ENCODE data around the gene CD40. TPM values are rescaled to one million over a fixed set of nuclear protein-coding genes. Genes with fewer than 3 reads are reported as not detected.

The CD40 gene
- total and polyA plus RNA-seq, 2 of the 4 experiments (the other 2 are of a cell fraction) = 0.36 to 0.92 TPM

GRCh38 chr20:46157076-46157592, 39.0 kb downstream of the CD40 start:
- no peak for TF ChIP-seq CTCF (conservative IDR thresholded peaks at IDR 0.05; ENCODE audit: low read depth, low read length)
- TF ChIP-seq RFX5 (IDR thresholded peaks at IDR 0.05; ENCODE audit: low read depth, low read length) = no peak
- TF ChIP-seq BHLHE40 (IDR thresholded peaks at IDR 0.05; ENCODE audit: low read depth, low read length) = no peak
- TF ChIP-seq USF2 (IDR thresholded peaks at IDR 0.05; ENCODE audit: low read depth, low read length) = no peak
- TF ChIP-seq RCOR1 (IDR thresholded peaks at IDR 0.05; ENCODE audit: insufficient replicate concordance, low read length) = no peak
- H4K20me1 ChIP-seq (ENCODE audit: insufficient read depth, low read length) = no peaks in the 10 kb centered on the region
- H3K18ac ChIP-seq (ENCODE audit: low read depth, low read length) = no peak overlapping the region
- H3K36me3 ChIP-seq (ENCODE audit: control insufficient read depth, insufficient read depth, low read length) = no peaks in the 10 kb centered on the region
- H2AK5ac ChIP-seq (ENCODE audit: low read depth, low read length) = no peak overlapping the region
- no peak overlapping the region for H3K9ac ChIP-seq (ENCODE audit: low read depth, low read length)
- no TSS peak for BruUV-seq (replicated peaks)
- H3K23ac ChIP-seq (ENCODE audit: low read depth, low read length) = no peak overlapping the region
- no peaks in the 10 kb centered on the region for H3K9me3 ChIP-seq (ENCODE audit: control insufficient read depth, insufficient read depth, low read length)
- intact Hi-C loops (cut with micrococcal nuclease) (no loop called here), in situ Hi-C loops (cut with MboI; ENCODE audit: low sequenced_read_pairs) (no loop called here), dilution Hi-C loops (cut with HindIII; ENCODE audit: low sequenced_read_pairs, unreplicated experiment) (no loop called here)
- no peak overlapping the region for H2AFZ ChIP-seq (replicated peaks; ENCODE audit: low read length, poor library complexity)
- WGBS, 2 experiments (ENCODE audit: extremely low coverage in 2 of 2, insufficient read length in 1 of 2) = no CpG with 5 or more reads among the region's 6 CpGs
- no peak overlapping the region for H2BK120ac ChIP-seq (ENCODE audit: low read depth, low read length)
- no peak overlapping the region for H2BK15ac ChIP-seq (ENCODE audit: low read depth, low read length)
- H3K56ac ChIP-seq (ENCODE audit: extremely low read depth, insufficient read depth, low read length) = no peak overlapping the region
- no peaks in the 10 kb centered on the region for H3K79me1 ChIP-seq (ENCODE audit: low read depth in 1 of 2, low read length in 2 of 2)
- H3K4me3 ChIP-seq (ENCODE audit: insufficient read depth, low read depth, low read length) = no peak overlapping the region
- no peak overlapping the region for H4K91ac ChIP-seq (ENCODE audit: insufficient read depth, low read depth, low read length)
- H3K4ac ChIP-seq (ENCODE audit: low read depth, low read length) = no peak overlapping the region
- peaks cover 19% of the 10 kb centered on the region for H3K27me3 ChIP-seq (ENCODE audit: control insufficient read depth, insufficient read depth, low read length)
- H3K27ac ChIP-seq (ENCODE audit: insufficient read depth, low read length) = no peak overlapping the region
- CTCF ChIA-PET = no interaction called here
- no peak overlapping the region for H2BK5ac ChIP-seq (ENCODE audit: low read depth, low read length, poor library complexity, severe bottlenecking)
- DNase-seq = no peak
- no peak overlapping the region for H3K4me2 ChIP-seq (ENCODE audit: low read depth, low read length)
- H3K9me1 ChIP-seq (ENCODE audit: insufficient read depth, low read length) = no peaks in the 10 kb centered on the region
- no peak overlapping the region for H4K8ac ChIP-seq (ENCODE audit: low read depth in 2 of 2, low read length in 2 of 2)
- POLR2A ChIA-PET (ENCODE audit: unreplicated experiment) = no interaction called here
- ATAC-seq (ENCODE audit: low read depth) = no peak
- H3K4me1 ChIP-seq (ENCODE audit: control insufficient read depth, insufficient read depth, low read length) = no peaks in the 10 kb centered on the region
- H3K14ac ChIP-seq (replicated peaks; ENCODE audit: low read depth, low read length) = no peak overlapping the region
- no peak overlapping the region for H2BK20ac ChIP-seq (ENCODE audit: low read depth, low read length)
- no peak overlapping the region for H4K5ac ChIP-seq (ENCODE audit: low read depth, low read length)
- H2AK9ac ChIP-seq (replicated peaks; ENCODE audit: low read depth, low read length, poor library complexity) = no peak overlapping the region

All from IMR-90 (cell line).